Ectodermal cell (in vitro differentiated cells): ENCODE results near the gene UGT1A3.

ENCODE experiments used
- H3K27ac ChIP-seq: 2 replicates; pipeline ENCODE4 v1.7.0; 2013; ENCODE audit warnings: mild to moderate bottlenecking, low read depth, low read length; ENCODE audit not compliant: insufficient read depth, poor library complexity, severe bottlenecking
- H3K27me3 ChIP-seq: 2 replicates; pipeline ENCODE4 v1.7.0; 2013; ENCODE audit warnings: mild to moderate bottlenecking, low read length; ENCODE audit not compliant: insufficient read depth, control insufficient read depth, poor library complexity, severe bottlenecking
- H3K36me3 ChIP-seq: one replicate; pipeline ENCODE4 v1.7.0; 2013; ENCODE audit warnings: low read length; ENCODE audit not compliant: control insufficient read depth, insufficient read depth
- H3K4me1 ChIP-seq: one replicate; pipeline ENCODE4 v1.7.0; 2013; ENCODE audit warnings: low read length; ENCODE audit not compliant: control insufficient read depth, insufficient read depth
- H3K4me3 ChIP-seq: 2 replicates; pipeline ENCODE4 v1.7.0; 2013; ENCODE audit warnings: low read depth, low read length, control low read depth; ENCODE audit not compliant: insufficient read depth
- H3K9me3 ChIP-seq: 2 replicates; pipeline ENCODE4 v1.7.0; 2013; ENCODE audit warnings: mild to moderate bottlenecking, low read length, moderate library complexity; ENCODE audit not compliant: control insufficient read depth
- WGBS, 2 experiments: methylation state at CpG; one replicate each; pipeline ENCODE4 v1.1.7; 2013; ENCODE audit warnings: missing lambda C conversion rate in 2 of 2; 5-methylcytosine and 5-hydroxymethylcytosine counted together

The UGT1A3 gene

DNA sequence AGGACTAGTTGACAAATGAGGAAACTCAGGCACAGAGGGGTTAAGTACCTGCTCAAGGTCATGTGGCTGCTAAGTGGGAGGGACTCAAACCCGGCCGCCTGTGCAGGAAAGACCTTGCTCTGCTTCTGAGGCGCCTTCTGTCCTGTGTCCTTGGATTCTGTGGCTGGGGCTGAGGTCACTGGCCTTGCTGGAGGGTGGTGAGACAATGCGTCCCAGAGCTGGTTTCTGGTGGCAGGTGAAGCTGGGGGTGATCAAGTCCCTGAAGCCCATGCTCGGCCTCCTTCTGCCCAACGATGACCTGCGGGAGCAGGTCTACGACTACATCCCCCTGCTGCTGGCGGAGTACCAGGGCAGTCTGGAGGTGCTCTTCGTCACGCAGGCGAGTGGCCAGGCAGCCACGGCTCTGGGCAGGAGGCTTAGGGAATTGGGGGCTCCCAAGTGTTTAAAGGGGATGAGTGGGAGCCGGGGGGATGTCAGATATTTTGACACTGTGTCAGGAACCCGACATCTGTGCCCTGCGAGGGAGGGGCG, 65.4 kb downstream of the UGT1A3 start:
- WGBS, 2 experiments, result 92 to 93% methylated on average over 17 of the region's 17 CpGs
- H3K4me1 ChIP-seq, result no peaks in the 10 kb centered on the region
- no peaks in the 10 kb centered on the region for H3K27me3 ChIP-seq
- no peak overlapping the region for H3K27ac ChIP-seq
- no peak overlapping the region for H3K4me3 ChIP-seq
- no peaks in the 10 kb centered on the region for H3K36me3 ChIP-seq
- H3K9me3 ChIP-seq, result no peaks in the 10 kb centered on the region

DNA sequence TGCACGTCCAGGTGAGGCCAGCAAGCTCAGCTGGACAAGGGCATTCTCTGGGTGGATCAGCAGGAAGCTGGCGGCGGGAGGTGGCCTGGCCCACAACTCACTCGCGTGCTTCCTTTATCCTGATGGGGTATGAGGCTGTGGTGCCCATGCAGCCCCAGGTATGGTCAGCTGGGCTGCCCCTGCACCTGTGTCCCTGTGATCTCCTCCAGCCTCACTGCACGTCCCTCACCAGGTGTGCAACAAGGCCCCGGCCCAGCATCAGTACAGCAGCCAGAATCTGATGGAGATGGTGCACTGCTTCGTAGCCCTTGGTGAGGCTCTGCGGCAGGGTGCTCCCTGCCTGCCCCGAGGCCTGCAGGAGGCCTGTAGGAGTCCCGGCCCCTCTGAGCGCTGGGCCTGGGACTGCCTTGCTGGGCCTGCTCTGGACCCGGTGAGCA, 66.9 kb downstream of the UGT1A3 start:
- H3K4me3 ChIP-seq, result no peak overlapping the region
- H3K27ac ChIP-seq, result no peak overlapping the region
- 93 to 94% methylated on average over 13 of the region's 13 CpGs for WGBS, 2 experiments
- no peaks in the 10 kb centered on the region for H3K27me3 ChIP-seq
- H3K9me3 ChIP-seq, result no peaks in the 10 kb centered on the region
- no peaks in the 10 kb centered on the region for H3K4me1 ChIP-seq
- H3K36me3 ChIP-seq, result no peaks in the 10 kb centered on the region

DNA sequence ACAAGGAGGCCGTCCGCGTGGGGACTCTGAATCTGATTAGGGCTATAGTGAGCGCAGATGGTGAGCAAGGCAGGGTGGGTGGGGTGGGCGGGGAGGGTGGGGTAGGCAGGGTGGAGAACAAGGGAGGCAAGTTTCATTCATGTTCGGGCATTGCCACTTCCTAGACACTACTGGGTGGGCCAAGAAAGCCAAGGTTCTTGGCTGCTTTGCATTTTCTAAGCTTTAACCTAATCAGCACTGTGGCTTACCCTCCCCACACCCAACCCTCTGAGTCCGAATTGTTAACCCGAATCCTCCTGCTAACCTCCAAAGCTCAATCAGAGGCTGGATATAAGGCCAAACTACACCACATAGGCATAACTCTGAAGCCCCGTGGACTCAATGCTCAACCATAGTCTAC, 67.4 kb downstream of the UGT1A3 start:
- H3K36me3 ChIP-seq, result no peaks in the 10 kb centered on the region
- WGBS, 2 experiments, result 92 to 93% methylated on average over 9 of the region's 9 CpGs
- H3K9me3 ChIP-seq, result no peaks in the 10 kb centered on the region
- H3K27me3 ChIP-seq, result no peaks in the 10 kb centered on the region
- H3K4me1 ChIP-seq, result no peaks in the 10 kb centered on the region
- H3K27ac ChIP-seq, result no peak overlapping the region
- no peak overlapping the region for H3K4me3 ChIP-seq

- Histone ChIP-seq H3K27me3 (no peaks in the 10 kb centered on the region), H3K27ac (no peak overlapping the region), H3K4me3 (no peak overlapping the region), H3K4me1 (no peaks in the 10 kb centered on the region), H3K36me3 (no peaks in the 10 kb centered on the region), H3K9me3 (no peaks in the 10 kb centered on the region)
- WGBS, 2 experiments, result 91 to 93% methylated on average over 14 of the region's 14 CpGs
Measured at GRCh38 chr2:233798335-233799086, 69.7 kb downstream of the UGT1A3 start.

DNA sequence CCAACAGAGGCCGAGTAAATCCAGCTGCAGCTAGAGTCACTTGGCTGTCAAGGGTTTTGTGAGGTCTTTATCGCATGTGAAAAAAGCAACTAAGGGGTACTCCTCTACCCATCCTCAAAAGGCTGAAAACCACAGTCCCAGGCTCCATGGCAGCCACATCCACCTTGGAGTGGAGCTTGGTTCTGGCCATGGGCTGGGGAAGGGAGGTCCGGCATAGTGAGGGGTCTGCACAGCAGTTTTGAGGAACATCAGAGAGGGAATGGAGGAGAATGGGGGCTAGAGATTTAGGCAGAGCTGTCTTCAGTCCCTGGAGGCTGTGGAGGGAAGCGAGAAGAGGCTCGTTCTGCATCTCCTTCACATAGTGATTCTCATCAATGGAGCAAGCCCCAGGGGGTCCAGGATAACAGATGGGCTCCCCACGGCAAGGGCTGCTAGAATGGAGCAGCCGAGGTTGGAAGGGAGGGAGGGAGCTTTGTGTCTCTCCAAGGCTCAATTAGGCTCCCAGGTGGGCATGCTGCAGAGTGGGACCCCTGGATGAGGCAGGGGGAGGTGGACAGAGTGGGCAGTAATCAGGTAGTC, 70.3 kb downstream of the UGT1A3 start:
- Histone ChIP-seq H3K36me3 (no peaks in the 10 kb centered on the region), H3K27ac (no peak overlapping the region), H3K4me1 (no peaks in the 10 kb centered on the region), H3K9me3 (no peaks in the 10 kb centered on the region), H3K4me3 (no peak overlapping the region), H3K27me3 (no peaks in the 10 kb centered on the region)
- 62 to 64% methylated on average over 7 of the region's 7 CpGs for WGBS, 2 experiments

GRCh38 chr2:233799716-233800115, 70.9 kb downstream of the UGT1A3 start:
- 75 to 76% methylated on average over 5 of the region's 5 CpGs for WGBS, 2 experiments

GRCh38 chr2:233800208-233800607, 71.4 kb downstream of the UGT1A3 start:
- WGBS, 2 experiments, result 92 to 93% methylated on average over 7 of the region's 7 CpGs
- Histone ChIP-seq H3K9me3 (no peaks in the 10 kb centered on the region), H3K27me3 (no peaks in the 10 kb centered on the region), H3K4me3 (no peak overlapping the region), H3K36me3 (no peaks in the 10 kb centered on the region), H3K4me1 (no peaks in the 10 kb centered on the region), H3K27ac (no peak overlapping the region)

More at GRCh38 chr2:233799716-233800115, 70.9 kb downstream of the UGT1A3 start:
- Histone ChIP-seq H3K4me1 (no peaks in the 10 kb centered on the region), H3K36me3 (no peaks in the 10 kb centered on the region), H3K4me3 (no peak overlapping the region), H3K27me3 (no peaks in the 10 kb centered on the region), H3K27ac (no peak overlapping the region), H3K9me3 (no peaks in the 10 kb centered on the region)

- Histone ChIP-seq H3K27ac (no peak overlapping the region), H3K9me3 (no peaks in the 10 kb centered on the region), H3K27me3 (no peaks in the 10 kb centered on the region), H3K4me3 (no peak overlapping the region), H3K36me3 (no peaks in the 10 kb centered on the region), H3K4me1 (no peaks in the 10 kb centered on the region)
- 89 to 96% methylated on average over 8 to 9 of the region's 9 CpGs for WGBS, 2 experiments
Measured at GRCh38 chr2:233801357-233802131, 72.7 kb downstream of the UGT1A3 start.

- WGBS, 2 experiments, result 87 to 88% methylated on average over 3 of the region's 3 CpGs
Measured at GRCh38 chr2:233802132-233802815, 73.4 kb downstream of the UGT1A3 start.

More at GRCh38 chr2:233802132-233802815, 73.4 kb downstream of the UGT1A3 start:
- Histone ChIP-seq H3K4me1 (no peaks in the 10 kb centered on the region), H3K27me3 (no peaks in the 10 kb centered on the region), H3K9me3 (no peaks in the 10 kb centered on the region), H3K36me3 (no peaks in the 10 kb centered on the region), H3K27ac (no peak overlapping the region), H3K4me3 (no peak overlapping the region)
